Endodermal cell (in vitro differentiated cells): ENCODE results near the gene KLRB1. TPM values are rescaled to one million over a fixed set of nuclear protein-coding genes. Genes with fewer than 3 reads are reported as not detected.
A peak's percentile ranks its signal among the peaks of the same experiment; 100 is the strongest.
"Not testable (repeated sequence)": the region's sequence is repeated elsewhere in the genome, so short reads cannot be mapped to it uniquely, and the experiment has no call there.

Experiments used
- DNase-seq: peaks from one replicate; pipeline ENCODE4 v3.0.0-alpha.2; 2017
- H3K27ac ChIP-seq: 2 replicates; pipeline ENCODE4 v1.5.1; 2013; ENCODE audit warnings: mild to moderate bottlenecking, low read depth, low read length, moderate library complexity
- H3K27me3 ChIP-seq: 2 replicates; pipeline ENCODE4 v1.6.1; 2013; ENCODE audit warnings: mild to moderate bottlenecking, low read length, moderate library complexity; ENCODE audit not compliant: insufficient read depth, control insufficient read depth, poor library complexity, severe bottlenecking
- H3K36me3 ChIP-seq: 2 replicates; pipeline ENCODE4 v1.7.0; 2013; ENCODE audit warnings: mild to moderate bottlenecking, low read length, moderate library complexity; ENCODE audit not compliant: control insufficient read depth, insufficient read depth
- H3K4me1 ChIP-seq: one replicate; pipeline ENCODE4 v1.7.0; 2013; ENCODE audit warnings: low read length; ENCODE audit not compliant: control insufficient read depth, insufficient read depth
- H3K4me3 ChIP-seq: 2 replicates; pipeline ENCODE4 v1.5.1; 2013; ENCODE audit warnings: mild to moderate bottlenecking, low read length, moderate library complexity
- H3K9ac ChIP-seq: 2 replicates; pipeline ENCODE4 v1.6.1; 2013; ENCODE audit warnings: mild to moderate bottlenecking, low read length, moderate library complexity; ENCODE audit not compliant: poor library complexity, severe bottlenecking; ENCODE audit errors: extremely low read depth
- H3K9me3 ChIP-seq: 2 replicates; pipeline ENCODE4 v1.6.1; 2013; ENCODE audit warnings: mild to moderate bottlenecking, low read length, moderate library complexity; ENCODE audit not compliant: control insufficient read depth
- H3K27ac Mint-ChIP-seq: 2 replicates; pipeline ENCODE4 v1.8.0; 2020; ENCODE audit warnings: mixed read lengths
- H3K27me3 Mint-ChIP-seq: 2 replicates; pipeline ENCODE4 v1.8.0; 2021; ENCODE audit warnings: mild to moderate bottlenecking, mixed read lengths; ENCODE audit not compliant: insufficient read depth
- H3K36me3 Mint-ChIP-seq: 2 replicates; pipeline ENCODE4 v1.8.0; 2020; ENCODE audit warnings: low read depth, mixed read lengths
- H3K4me1 Mint-ChIP-seq: 2 replicates; pipeline ENCODE4 v1.8.0; 2020; ENCODE audit warnings: mixed read lengths
- H3K4me3 Mint-ChIP-seq: 2 replicates; pipeline ENCODE4 v1.8.0; 2020; ENCODE audit warnings: mild to moderate bottlenecking, moderate library complexity, mixed read lengths
- H3K9me3 Mint-ChIP-seq: 2 replicates; pipeline ENCODE4 v1.8.0; 2020; ENCODE audit warnings: mild to moderate bottlenecking, mixed read lengths
- WGBS, 2 experiments: methylation state at CpG; one replicate each; pipeline versions ENCODE4 v1.1.5 to v1.1.7; 2013; ENCODE audit warnings: missing lambda C conversion rate in 2 of 2, mixed read lengths in 1 of 2; ENCODE audit not compliant: insufficient coverage in 1 of 2, insufficient read length in 1 of 2; 5-methylcytosine and 5-hydroxymethylcytosine counted together
- total RNA-seq, 2 donors: library from RNA; stranded (reverse); fragmentation: NEBNext Ultra II Directional in 1 of 2; extraction: Animal tissue kit (Norgen Biotek cat#: 25700) in 1 of 2; gene quantifications; 2 replicates in 1 of 2; 3 replicates in 1 of 2; pipeline ENCODE4 v1.2.1, GENCODE V29; 2021
- TF ChIP-seq, protein P1 (sequence below): fragments of 200-600 bp; sonication (generic); conservative IDR thresholded peaks from 2 replicates; pipeline ENCODE4 v1.5.0; 2021; ENCODE audit warnings: antibody characterized with exemption, mild to moderate bottlenecking

The KLRB1 gene
- total RNA-seq, 2 donors from 2014 or later, result not detected

DNA sequence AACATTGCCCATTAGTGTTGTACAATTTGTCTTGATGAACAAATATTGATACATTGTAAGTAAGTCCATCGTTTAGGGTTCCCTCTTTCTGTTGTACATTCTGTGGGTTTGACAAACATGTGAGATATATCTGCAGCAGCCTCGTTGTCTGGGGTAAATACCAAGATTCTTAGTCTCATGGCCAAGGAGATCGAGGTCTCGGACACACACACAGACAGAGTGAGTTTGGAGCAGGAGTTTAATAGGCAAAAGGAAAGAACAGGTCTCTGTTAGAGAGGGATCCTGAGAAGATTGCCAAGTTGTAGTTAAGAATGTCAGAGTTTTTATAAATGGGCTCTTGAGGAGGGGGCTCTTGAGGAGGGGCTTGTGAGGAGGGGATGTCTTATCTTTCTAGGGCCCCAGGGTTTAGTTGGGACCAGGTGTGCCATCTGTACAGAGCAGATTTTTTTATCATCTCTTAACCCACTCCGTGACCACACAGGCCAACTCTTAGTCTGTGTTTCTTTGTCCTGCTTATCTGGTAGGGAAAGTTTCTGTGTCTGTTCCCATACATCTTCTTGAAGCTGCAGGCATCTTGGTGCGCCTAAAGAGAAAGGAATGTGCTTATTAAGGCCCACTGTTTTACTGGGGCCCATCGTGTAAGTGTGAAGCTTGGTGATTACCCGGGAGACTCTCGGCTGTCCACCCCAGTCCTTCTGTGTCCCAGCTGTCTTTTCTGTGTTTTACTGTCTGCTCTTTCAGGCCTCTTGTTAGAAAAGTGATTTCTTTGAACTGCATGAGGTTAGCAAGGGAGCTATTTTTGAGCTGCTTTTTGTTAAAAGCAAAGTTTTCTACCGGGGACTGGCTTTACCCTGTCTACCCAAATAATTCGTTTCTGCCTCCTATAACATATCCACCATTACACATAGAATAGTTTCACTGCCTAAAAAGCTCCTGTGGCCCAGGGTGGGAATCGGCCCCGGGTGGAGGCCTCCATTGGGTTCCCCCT, 39.4 kb upstream of the KLRB1 start:
- DNase-seq, result peak; percentile 62
- H3K27ac ChIP-seq, result peak overlapping the region; percentile 82
- 68 to 72% methylated on average over 7 to 13 of the region's 13 CpGs for WGBS, 2 experiments

DNA sequence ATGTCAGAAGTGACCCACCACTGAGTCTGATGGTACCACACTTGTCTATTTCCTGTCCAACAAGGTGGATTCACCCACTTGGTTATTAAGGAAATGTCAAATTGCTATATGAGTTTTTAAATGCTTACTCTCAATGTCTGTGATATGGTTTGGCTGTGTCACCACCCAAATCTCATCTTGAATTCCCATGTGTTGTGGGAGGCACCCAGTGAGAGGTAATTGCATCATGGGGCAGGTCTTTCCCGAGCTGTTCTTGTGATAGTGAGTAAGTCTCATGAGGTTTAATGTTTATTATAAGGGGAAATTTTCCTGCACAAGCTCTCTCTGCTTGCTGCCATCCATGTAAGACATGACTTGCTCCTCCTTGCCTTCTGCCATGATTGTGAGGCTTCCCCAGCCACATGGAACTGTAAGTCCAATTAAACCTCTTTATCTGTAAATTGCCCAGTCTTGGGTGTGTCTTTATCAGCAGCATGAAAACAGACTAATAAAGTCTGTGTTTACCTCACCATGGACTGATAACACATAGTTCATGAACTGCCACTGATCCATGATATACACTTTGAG, 37.4 kb upstream of the KLRB1 start:
- not testable (repeated sequence) for H3K9me3 ChIP-seq, H3K27me3 Mint-ChIP-seq, H3K36me3 ChIP-seq, H3K9me3 Mint-ChIP-seq, DNase-seq, H3K27ac Mint-ChIP-seq, H3K36me3 Mint-ChIP-seq, H3K4me1 ChIP-seq, H3K4me3 ChIP-seq, H3K27ac ChIP-seq, H3K27me3 ChIP-seq, H3K4me3 Mint-ChIP-seq, H3K9ac ChIP-seq
- WGBS, 2 experiments, result 78% methylated on average over 1 of the region's 1 CpG; no CpG with 5 or more reads in 1 of the 2 experiments
- H3K4me1 Mint-ChIP-seq, result peaks cover 19% of the 10 kb centered on the region

More for the DNA sequence above, 39.4 kb upstream of the KLRB1 start:
- Histone ChIP-seq H3K36me3 (no peaks in the 10 kb centered on the region), H3K27me3 (no peaks in the 10 kb centered on the region), H3K9me3 (no peaks in the 10 kb centered on the region), H3K9ac (peak overlapping the region; percentile 63), H3K4me1 (no peaks in the 10 kb centered on the region), H3K4me3 (peak overlapping the region; percentile 93)
- Mint-ChIP-seq H3K4me1 (peaks cover 34% of the 10 kb centered on the region), H3K9me3 (peaks cover 4% of the 10 kb centered on the region), H3K4me3 (peak overlapping the region; percentile 89), H3K36me3 (peaks cover 8% of the 10 kb centered on the region), H3K27me3 (peaks cover 5% of the 10 kb centered on the region), H3K27ac (peak overlapping the region; percentile 93)
- TF ChIP-seq, protein P1, sequence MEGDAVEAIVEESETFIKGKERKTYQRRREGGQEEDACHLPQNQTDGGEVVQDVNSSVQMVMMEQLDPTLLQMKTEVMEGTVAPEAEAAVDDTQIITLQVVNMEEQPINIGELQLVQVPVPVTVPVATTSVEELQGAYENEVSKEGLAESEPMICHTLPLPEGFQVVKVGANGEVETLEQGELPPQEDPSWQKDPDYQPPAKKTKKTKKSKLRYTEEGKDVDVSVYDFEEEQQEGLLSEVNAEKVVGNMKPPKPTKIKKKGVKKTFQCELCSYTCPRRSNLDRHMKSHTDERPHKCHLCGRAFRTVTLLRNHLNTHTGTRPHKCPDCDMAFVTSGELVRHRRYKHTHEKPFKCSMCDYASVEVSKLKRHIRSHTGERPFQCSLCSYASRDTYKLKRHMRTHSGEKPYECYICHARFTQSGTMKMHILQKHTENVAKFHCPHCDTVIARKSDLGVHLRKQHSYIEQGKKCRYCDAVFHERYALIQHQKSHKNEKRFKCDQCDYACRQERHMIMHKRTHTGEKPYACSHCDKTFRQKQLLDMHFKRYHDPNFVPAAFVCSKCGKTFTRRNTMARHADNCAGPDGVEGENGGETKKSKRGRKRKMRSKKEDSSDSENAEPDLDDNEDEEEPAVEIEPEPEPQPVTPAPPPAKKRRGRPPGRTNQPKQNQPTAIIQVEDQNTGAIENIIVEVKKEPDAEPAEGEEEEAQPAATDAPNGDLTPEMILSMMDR, result no peak

DNA sequence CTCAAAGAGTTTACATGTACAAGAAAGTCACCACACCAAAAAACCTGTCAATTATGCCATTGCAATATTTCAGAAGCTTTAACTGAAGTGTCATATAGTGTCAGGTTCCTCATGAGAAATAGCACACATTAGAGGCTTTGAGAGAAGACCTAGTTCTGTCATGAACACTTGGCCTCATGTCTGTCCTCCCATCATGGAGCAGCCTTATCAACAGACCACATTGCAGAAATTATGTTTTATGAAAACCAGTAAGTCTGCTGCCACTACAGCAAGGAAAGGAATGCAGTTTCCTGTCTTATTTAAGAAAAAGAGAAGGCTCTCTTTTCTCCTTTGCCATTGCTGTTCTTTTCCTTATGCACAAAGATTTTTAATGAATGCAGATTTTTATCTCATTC, 35.5 kb upstream of the KLRB1 start:
- peaks cover 5% of the 10 kb centered on the region for H3K27me3 Mint-ChIP-seq
- TF ChIP-seq, protein P1, result no peak
- no peak for DNase-seq
- H3K36me3 ChIP-seq, result no peaks in the 10 kb centered on the region
- peaks cover 15% of the 10 kb centered on the region for H3K9me3 Mint-ChIP-seq
- no peaks in the 10 kb centered on the region for H3K27me3 ChIP-seq
- no peak overlapping the region for H3K4me3 Mint-ChIP-seq
- no peak overlapping the region for H3K27ac ChIP-seq
- no peaks in the 10 kb centered on the region for H3K9me3 ChIP-seq
- H3K27ac Mint-ChIP-seq, result no peak overlapping the region
- H3K4me1 Mint-ChIP-seq, result peaks cover 9% of the 10 kb centered on the region
- no peaks in the 10 kb centered on the region for H3K4me1 ChIP-seq
- peaks cover 2% of the 10 kb centered on the region for H3K36me3 Mint-ChIP-seq
- no peak overlapping the region for H3K9ac ChIP-seq
- H3K4me3 ChIP-seq, result no peak overlapping the region
